Colonic mucosa (tissue), 4 donors: ENCODE results near the gene CD40. TPM values are rescaled to one million over a fixed set of nuclear protein-coding genes. Genes with fewer than 3 reads are reported as not detected.

ENCODE experiments used
- DNase-seq: peaks from one replicate; pipeline ENCODE4 v3.0.0-alpha.2; 2020
- H3K27ac ChIP-seq: fragments of 200-600 bp; one replicate; pipeline ENCODE4 v1.8.0; 2021
- H3K27me3 ChIP-seq: fragments of 200-600 bp; one replicate; pipeline ENCODE4 v1.8.0; 2021
- H3K36me3 ChIP-seq: fragments of 200-600 bp; one replicate; pipeline ENCODE4 v1.8.0; 2021
- H3K4me1 ChIP-seq: fragments of 200-600 bp; one replicate; pipeline ENCODE4 v1.8.0; 2021; ENCODE audit warnings: mild to moderate bottlenecking
- H3K4me3 ChIP-seq: fragments of 200-600 bp; one replicate; pipeline ENCODE4 v1.8.0; 2021
- H3K9ac ChIP-seq, 2 donors: one replicate each; pipeline ENCODE4 v1.7.0; 2013; ENCODE audit warnings: control low read depth in 2 of 2, low read depth in 2 of 2, low read length in 2 of 2
- H3K9me3 ChIP-seq: fragments of 200-600 bp; one replicate; pipeline ENCODE4 v1.8.0; 2021
- CTCF ChIP-seq: fragments of 200-600 bp; IDR thresholded peaks from one replicate; pipeline ENCODE4 v1.8.0; 2022; ENCODE audit warnings: antibody characterized with exemption, mild to moderate bottlenecking
- intact Hi-C: fragments of 100-400 bp; cut with DNase I; formaldehyde crosslinking; loops from one replicate; pipeline ENCODE4 v1.14.1; 2022
- total RNA-seq, 2 donors: library from RNA; stranded (reverse); fragmentation: NEBNext Ultra II Directional in 1 of 2; extraction: Animal tissue kit (Norgen Biotek cat#: 25700) in 1 of 2; gene quantifications; one replicate each; pipeline ENCODE4 v1.2.1, GENCODE V29; 2021
- donor health status: healthy.
- donor health status: DM: no; HTN: no; CAD: no.
- donor health status: DM: no; HTN: no; CAD: no.

The CD40 gene
- total RNA-seq, 2 donors from 2014 or later: 2.8 to 4.4 TPM

- H3K27ac ChIP-seq: no peak overlapping the region
- no peaks in the 10 kb centered on the region for H3K4me1 ChIP-seq
- no peaks in the 10 kb centered on the region for H3K27me3 ChIP-seq
- H3K36me3 ChIP-seq: no peaks in the 10 kb centered on the region
- TF ChIP-seq CTCF: no peak
- no peak overlapping the region for H3K9ac ChIP-seq
- no peaks in the 10 kb centered on the region for H3K9me3 ChIP-seq
- H3K4me3 ChIP-seq: no peak overlapping the region
- no peak for DNase-seq
- intact Hi-C loops: no loop called here
These were observed 4.7 kb downstream of the CD40 start for GRCh38 chr20:46122516-46123481.

GRCh38 chr20:46123482-46124245 lies 5.5 kb downstream of the CD40 start:
- Histone ChIP-seq H3K9ac (no peak overlapping the region), H3K36me3 (no peaks in the 10 kb centered on the region), H3K9me3 (no peaks in the 10 kb centered on the region), H3K4me1 (no peaks in the 10 kb centered on the region), H3K27ac (no peak overlapping the region), H3K27me3 (no peaks in the 10 kb centered on the region), H3K4me3 (no peak overlapping the region)
- intact Hi-C loops: no loop called here
- TF ChIP-seq CTCF: no peak
- DNase-seq: no peak

- DNase-seq: no peak
- intact Hi-C loops: no loop called here
- no peaks in the 10 kb centered on the region for H3K9me3 ChIP-seq
- no peak overlapping the region for H3K27ac ChIP-seq
- TF ChIP-seq CTCF: no peak
- no peaks in the 10 kb centered on the region for H3K4me1 ChIP-seq
- no peaks in the 10 kb centered on the region for H3K36me3 ChIP-seq
- H3K9ac ChIP-seq: no peak overlapping the region
- no peak overlapping the region for H3K4me3 ChIP-seq
- H3K27me3 ChIP-seq: no peaks in the 10 kb centered on the region
These were observed 8.4 kb downstream of the CD40 start for GRCh38 chr20:46126440-46127056.

GRCh38 chr20:46127396-46128010 lies 9.4 kb downstream of the CD40 start:
- intact Hi-C loops: no loop called here
- no peak for TF ChIP-seq CTCF
- Histone ChIP-seq H3K4me3 (no peak overlapping the region), H3K9ac (no peak overlapping the region), H3K9me3 (no peaks in the 10 kb centered on the region), H3K36me3 (no peaks in the 10 kb centered on the region), H3K27ac (no peak overlapping the region), H3K4me1 (no peaks in the 10 kb centered on the region), H3K27me3 (no peaks in the 10 kb centered on the region)
- DNase-seq: no peak
